WTC11 (cell line): Measurements from ENCODE around the gene EGLN1. TPM values are rescaled to one million over a fixed set of nuclear protein-coding genes. Genes with fewer than 3 reads are reported as not detected.

Experiments
- ATAC-seq: fragments of 200-7000 bp; cut with Tn5 transposase; 2 replicates; pipeline ENCODE4 v1.10.0; 2021; ENCODE audit warnings: mild to moderate bottlenecking, moderate library complexity
- CTCF ChIA-PET: fragments of 300-600 bp; sonication (Branson Sonifier 250); formaldehyde crosslinking; loops from one replicate; lab custom pipeline; 2021; ENCODE audit warnings: antibody characterized with exemption; lab: Charles Lee
- POLR2A ChIA-PET: fragments of 350-600 bp; sonication (Branson Sonifier 250); formaldehyde crosslinking; loops from one replicate; lab custom pipeline; 2021; ENCODE audit warnings: antibody characterized with exemption; lab: Charles Lee
- DNase-seq: peaks from one replicate; pipeline ENCODE4 v3.0.0; 2021; ENCODE audit warnings: low spot score
- H3K27ac Mint-ChIP-seq: 2 replicates; pipeline ENCODE4 v1.8.0; 2021; ENCODE audit warnings: mixed read lengths
- H3K27me3 Mint-ChIP-seq: 2 replicates; pipeline ENCODE4 v1.8.0; 2021; ENCODE audit warnings: low read depth, mild to moderate bottlenecking, moderate library complexity, mixed read lengths
- H3K36me3 Mint-ChIP-seq: 2 replicates; pipeline ENCODE4 v1.8.0; 2021; ENCODE audit warnings: mixed read lengths
- H3K4me1 Mint-ChIP-seq: 2 replicates; pipeline ENCODE4 v1.8.0; 2022; ENCODE audit warnings: mixed read lengths
- H3K4me3 Mint-ChIP-seq: 2 replicates; pipeline ENCODE4 v1.8.0; 2021; ENCODE audit warnings: mild to moderate bottlenecking, moderate library complexity, mixed read lengths
- H3K9me3 Mint-ChIP-seq: 2 replicates; pipeline ENCODE4 v1.8.0; 2021; ENCODE audit warnings: mixed read lengths
- ATF3 ChIP-seq: sonication (generic); formaldehyde crosslinking; conservative IDR thresholded peaks from 2 replicates; pipeline ENCODE4 v1.8.1; 2022; ENCODE audit warnings: mild to moderate bottlenecking, missing genetic modification reagents
- CBFB ChIP-seq: sonication (generic); formaldehyde crosslinking; IDR thresholded peaks from 2 replicates; pipeline ENCODE4 v1.8.1; 2022; ENCODE audit warnings: mild to moderate bottlenecking, low read depth, missing genetic modification reagents
- ERG ChIP-seq: fragments of 250-450 bp; sonication (Bioruptor Pico); IDR thresholded peaks from 2 replicates; pipeline ENCODE4 v1.8.0; 2021; ENCODE audit warnings: mild to moderate bottlenecking
- ETV6 ChIP-seq: sonication (generic); formaldehyde crosslinking; IDR thresholded peaks from 2 replicates; pipeline ENCODE4 v1.8.1; 2022; ENCODE audit warnings: mild to moderate bottlenecking, missing genetic modification reagents
- GABPB1 ChIP-seq: sonication (generic); formaldehyde crosslinking; IDR thresholded peaks from 2 replicates; pipeline ENCODE4 v1.8.1; 2023; ENCODE audit warnings: mild to moderate bottlenecking, missing genetic modification reagents
- IRF2 ChIP-seq: sonication (generic); formaldehyde crosslinking; IDR thresholded peaks from 2 replicates; pipeline ENCODE4 v1.8.0; 2022; ENCODE audit warnings: low read depth, missing genetic modification reagents, borderline replicate concordance
- JUN ChIP-seq: sonication (generic); formaldehyde crosslinking; IDR thresholded peaks from 2 replicates; pipeline ENCODE4 v1.8.0; 2023; ENCODE audit warnings: mild to moderate bottlenecking, missing genetic modification reagents
- NFYB ChIP-seq: sonication (generic); formaldehyde crosslinking; conservative IDR thresholded peaks from 2 replicates; pipeline ENCODE4 v1.8.0; 2022; ENCODE audit warnings: low read depth, missing genetic modification reagents
- OVOL2 ChIP-seq: fragments of 250-450 bp; sonication (Bioruptor Pico); IDR thresholded peaks from 2 replicates; pipeline ENCODE4 v1.9.0; 2021; ENCODE audit warnings: mild to moderate bottlenecking, borderline replicate concordance
- SMAD3 ChIP-seq: sonication (generic); formaldehyde crosslinking; IDR thresholded peaks from 2 replicates; pipeline ENCODE4 v1.8.0; 2022; ENCODE audit warnings: missing genetic modification reagents, mild to moderate bottlenecking, borderline replicate concordance
- TEAD1 ChIP-seq: sonication (generic); formaldehyde crosslinking; IDR thresholded peaks from 2 replicates; pipeline ENCODE4 v1.8.0; 2022; ENCODE audit warnings: mild to moderate bottlenecking, missing genetic modification reagents
- TEAD4 ChIP-seq: sonication (generic); formaldehyde crosslinking; IDR thresholded peaks from 2 replicates; pipeline ENCODE4 v1.8.0; 2022; ENCODE audit warnings: mild to moderate bottlenecking, missing genetic modification reagents
- ZNF281 ChIP-seq: sonication (generic); formaldehyde crosslinking; IDR thresholded peaks from 2 replicates; pipeline ENCODE4 v1.8.0; 2023; ENCODE audit warnings: mild to moderate bottlenecking, missing genetic modification reagents
- ZNF396 ChIP-seq: fragments of 250-450 bp; sonication (Bioruptor Pico); IDR thresholded peaks from 2 replicates; pipeline ENCODE4 v1.8.0; 2021; ENCODE audit warnings: mild to moderate bottlenecking, moderate library complexity, borderline replicate concordance
- ZSCAN18 ChIP-seq: fragments of 250-450 bp; sonication (Bioruptor Pico); IDR thresholded peaks from 2 replicates; pipeline ENCODE4 v2.1.2; 2022; ENCODE audit warnings: mild to moderate bottlenecking, moderate library complexity
- total RNA-seq: library from RNA; stranded (reverse); gene quantifications from 3 replicates; pipeline ENCODE4 v1.2.3, GENCODE V29; 2021
- TF ChIP-seq, protein P1 (sequence below): sonication (generic); formaldehyde crosslinking; IDR thresholded peaks from 2 replicates; pipeline ENCODE4 v1.8.0; 2022; ENCODE audit warnings: mild to moderate bottlenecking, missing genetic modification reagents
- TF ChIP-seq, protein P2 (sequence below): sonication (generic); formaldehyde crosslinking; IDR thresholded peaks from 2 replicates; pipeline ENCODE4 v1.8.1; 2023; ENCODE audit warnings: mild to moderate bottlenecking, missing genetic modification reagents

Gene EGLN1
- total RNA-seq, 1 experiment from 2014 or later: 13.7 TPM

GRCh38 chr1:231381729-231382128, 40.4 kb downstream of the EGLN1 start (continued):
- TF ChIP-seq IRF2 (CRISPR knock-in tag): no peak
- no peak for TF ChIP-seq ERG (CRISPR knock-in tag)
- no peak for TF ChIP-seq ZNF281 (CRISPR knock-in tag)

DNA sequence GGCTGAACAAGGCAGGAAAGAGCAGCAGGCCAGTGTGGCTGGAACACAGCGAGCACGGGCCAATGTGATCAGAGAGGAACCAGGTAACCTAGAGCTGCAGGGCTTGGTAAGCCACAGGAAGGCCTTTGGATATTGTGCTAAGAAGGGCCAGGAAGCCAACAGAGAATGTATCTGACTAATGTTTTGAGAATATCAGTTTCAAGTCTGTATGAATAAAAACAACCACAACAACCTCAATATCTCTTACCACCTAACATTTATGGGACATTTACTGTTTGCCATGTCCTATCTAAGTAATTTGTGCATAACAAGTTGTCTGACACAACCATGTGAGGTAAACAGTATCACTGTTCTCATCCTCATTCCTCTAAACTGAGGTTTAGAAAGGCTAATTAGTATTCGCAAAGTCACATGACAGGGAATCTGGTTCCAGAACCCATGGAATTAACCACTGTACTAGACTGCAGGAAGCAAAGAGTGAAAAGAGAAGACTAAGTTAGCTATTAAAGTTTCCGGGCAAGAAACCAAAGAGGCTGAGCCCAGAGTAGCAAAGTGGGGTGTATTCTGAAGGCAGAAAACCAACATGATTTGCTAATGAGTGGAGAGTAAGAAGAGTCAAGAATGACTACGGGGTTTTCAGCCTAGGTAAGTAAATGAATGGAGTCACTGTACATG, 45.1 kb downstream of the EGLN1 start:
- no peak overlapping the region for H3K4me3 Mint-ChIP-seq
- POLR2A ChIA-PET: no interaction called here
- TF ChIP-seq TEAD1 (CRISPR knock-in tag) (no peak), ATF3 (CRISPR knock-in tag) (no peak), NFYB (no peak), ZNF396 (CRISPR knock-in tag) (no peak), ETV6 (CRISPR knock-in tag) (no peak)
- TF ChIP-seq, protein P1, sequence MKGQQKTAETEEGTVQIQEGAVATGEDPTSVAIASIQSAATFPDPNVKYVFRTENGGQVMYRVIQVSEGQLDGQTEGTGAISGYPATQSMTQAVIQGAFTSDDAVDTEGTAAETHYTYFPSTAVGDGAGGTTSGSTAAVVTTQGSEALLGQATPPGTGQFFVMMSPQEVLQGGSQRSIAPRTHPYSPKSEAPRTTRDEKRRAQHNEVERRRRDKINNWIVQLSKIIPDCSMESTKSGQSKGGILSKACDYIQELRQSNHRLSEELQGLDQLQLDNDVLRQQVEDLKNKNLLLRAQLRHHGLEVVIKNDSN (CRISPR knock-in tag): 0 out of 2 replicates have a peak, but pooled peaks have one; percentile 21
- TF ChIP-seq, all 79 proteins: peak for 1
- Mint-ChIP-seq H3K36me3 (no peaks in the 10 kb centered on the region), H3K9me3 (no peaks in the 10 kb centered on the region), H3K4me1 (peaks cover 19% of the 10 kb centered on the region), H3K27me3 (no peaks in the 10 kb centered on the region), H3K27ac (peak overlapping the region; percentile 28; the same call in 1 of the 2 replicates)
- no peak for DNase-seq
- CTCF ChIA-PET: interaction anchor here (1.0 kb wide), 1 partner anchor 11 kb away, joined by 3 read pairs; no protein-coding TSS in a partner anchor
- no peak for ATAC-seq

DNA sequence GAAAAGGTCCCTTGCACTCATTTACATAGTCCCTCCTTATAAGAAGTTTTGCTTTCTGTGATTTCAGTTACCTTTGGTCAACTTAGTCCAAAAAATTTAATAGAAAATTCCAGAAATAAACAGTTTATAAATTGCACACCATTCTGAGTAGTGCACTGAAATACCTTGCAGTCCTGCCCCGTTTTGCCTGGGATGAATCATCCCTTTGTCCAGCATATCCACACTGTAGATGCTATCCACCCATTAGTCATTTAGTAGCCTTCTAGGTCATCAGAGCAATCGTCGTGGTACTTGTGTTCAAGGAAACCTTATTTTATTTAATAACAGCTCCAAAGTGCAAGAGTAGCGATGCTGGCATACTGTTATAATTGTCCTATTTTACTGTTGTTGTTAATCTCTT, 46.0 kb downstream of the EGLN1 start:
- H3K4me3 Mint-ChIP-seq: no peak overlapping the region
- ATAC-seq: no peak
- TF ChIP-seq OVOL2 (CRISPR knock-in tag) (no peak), ZSCAN18 (no peak), SMAD3 (no peak), CBFB (CRISPR knock-in tag) (no peak), GABPB1 (CRISPR knock-in tag) (no peak), TEAD4 (CRISPR knock-in tag) (no peak), JUN (CRISPR knock-in tag) (no peak)
- TF ChIP-seq, protein P2, sequence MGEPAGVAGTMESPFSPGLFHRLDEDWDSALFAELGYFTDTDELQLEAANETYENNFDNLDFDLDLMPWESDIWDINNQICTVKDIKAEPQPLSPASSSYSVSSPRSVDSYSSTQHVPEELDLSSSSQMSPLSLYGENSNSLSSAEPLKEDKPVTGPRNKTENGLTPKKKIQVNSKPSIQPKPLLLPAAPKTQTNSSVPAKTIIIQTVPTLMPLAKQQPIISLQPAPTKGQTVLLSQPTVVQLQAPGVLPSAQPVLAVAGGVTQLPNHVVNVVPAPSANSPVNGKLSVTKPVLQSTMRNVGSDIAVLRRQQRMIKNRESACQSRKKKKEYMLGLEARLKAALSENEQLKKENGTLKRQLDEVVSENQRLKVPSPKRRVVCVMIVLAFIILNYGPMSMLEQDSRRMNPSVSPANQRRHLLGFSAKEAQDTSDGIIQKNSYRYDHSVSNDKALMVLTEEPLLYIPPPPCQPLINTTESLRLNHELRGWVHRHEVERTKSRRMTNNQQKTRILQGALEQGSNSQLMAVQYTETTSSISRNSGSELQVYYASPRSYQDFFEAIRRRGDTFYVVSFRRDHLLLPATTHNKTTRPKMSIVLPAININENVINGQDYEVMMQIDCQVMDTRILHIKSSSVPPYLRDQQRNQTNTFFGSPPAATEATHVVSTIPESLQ (CRISPR knock-in tag): no peak
- no peaks in the 10 kb centered on the region for H3K27me3 Mint-ChIP-seq
- H3K27ac Mint-ChIP-seq: no peak overlapping the region
- H3K4me1 Mint-ChIP-seq: peaks cover 19% of the 10 kb centered on the region
- CTCF ChIA-PET: interaction anchor here (1.0 kb wide), 1 partner anchor 10 kb away, joined by 3 read pairs; no protein-coding TSS in a partner anchor
- H3K36me3 Mint-ChIP-seq: no peaks in the 10 kb centered on the region
- no peak for DNase-seq
- H3K9me3 Mint-ChIP-seq: no peaks in the 10 kb centered on the region
- POLR2A ChIA-PET: no interaction called here
